T-helper 22 cell (primary cell): ENCODE data around the gene SLC25A31.

Source experiments
- DNase-seq: peaks from one replicate; pipeline ENCODE4 v3.0.0-alpha.2; 2020; ENCODE audit warnings: low read depth

Gene SLC25A31

GRCh38 chr4:127777487-127777886 lies 47.3 kb downstream of the SLC25A31 start:
- no peak for DNase-seq

GRCh38 chr4:127778102-127778501 lies 47.9 kb downstream of the SLC25A31 start:
- no peak for DNase-seq

GRCh38 chr4:127780598-127780997 lies 50.4 kb downstream of the SLC25A31 start:
- no peak for DNase-seq

GRCh38 chr4:127781300-127782024 lies 51.3 kb downstream of the SLC25A31 start:
- DNase-seq, result no peak

- DNase-seq, result no peak
Observed at GRCh38 chr4:127782025-127782274, 51.8 kb downstream of the SLC25A31 start.

GRCh38 chr4:127782275-127783025 lies 52.2 kb downstream of the SLC25A31 start, which contains the start of gene HSPA4L:
HSPA4L (plus strand) TSS chr4:127782322; CDS start chr4:127782551, 229 bp downstream.
- no peak for DNase-seq

- DNase-seq, result no peak
Observed at GRCh38 chr4:127783026-127783769, 53.0 kb downstream of the SLC25A31 start.

GRCh38 chr4:127783955-127784770 lies 54.0 kb downstream of the SLC25A31 start:
- no peak for DNase-seq

- no peak for DNase-seq
Observed at GRCh38 chr4:127788517-127788916, 58.3 kb downstream of the SLC25A31 start.

GRCh38 chr4:127791391-127791790 lies 61.2 kb downstream of the SLC25A31 start:
- no peak for DNase-seq

GRCh38 chr4:127793528-127793927 lies 63.3 kb downstream of the SLC25A31 start:
- DNase-seq, result no peak

GRCh38 chr4:127799711-127800110 lies 69.5 kb downstream of the SLC25A31 start:
- no peak for DNase-seq

GRCh38 chr4:127809173-127809800 lies 79.1 kb downstream of the SLC25A31 start:
- DNase-seq, result no peak

GRCh38 chr4:127810551-127810950 lies 80.4 kb downstream of the SLC25A31 start:
- DNase-seq, result no peak

- DNase-seq, result no peak
Observed at GRCh38 chr4:127822430-127822829, 92.2 kb downstream of the SLC25A31 start.
